Peyer's patch (tissue), 4 donors: ENCODE results near the gene CFAP61.

Source experiments
- CTCF ChIP-seq, 6 experiments: fragments of 450-650 bp in 4 of 6; fragments of 200-600 bp in 2 of 6; sonication (generic) in 1 of 6; IDR thresholded peaks; one replicate each; pipeline ENCODE4 v1.5.1; 2017 to 2019; ENCODE audit warnings: antibody characterized with exemption in 6 of 6, mild to moderate bottlenecking in 3 of 6, moderate library complexity in 1 of 6
- POLR2A ChIP-seq, 2 donors: fragments of 450-650 bp; IDR thresholded peaks; one replicate each; pipeline ENCODE4 v1.5.1; 2017; ENCODE audit warnings: antibody characterized with exemption in 2 of 2, mild to moderate bottlenecking in 2 of 2, moderate library complexity in 2 of 2

GRCh38 chr20:20198011-20198410, 145.7 kb downstream of the CFAP61 start:
- TF ChIP-seq CTCF (IDR thresholded peaks at IDR 0.05) = no peak
- no peak for TF ChIP-seq POLR2A (IDR thresholded peaks at IDR 0.05)
